Body of pancreas (tissue), 4 donors: ENCODE results near the gene PLCD3.

Source experiments
- POLR2A ChIP-seq, 3 donors: fragments of 450-650 bp; IDR thresholded peaks; one replicate each; pipeline ENCODE4 v1.6.1; 2016; ENCODE audit warnings: antibody characterized with exemption in 3 of 3, mild to moderate bottlenecking in 2 of 3
- TF ChIP-seq, protein P1 (sequence below), 7 experiments: fragments of 450-650 bp in 4 of 7; fragments of 200-600 bp in 3 of 7; sonication (generic) in 3 of 7; IDR thresholded peaks; one replicate each; pipeline ENCODE4 v1.5.1; 2016 to 2019; ENCODE audit warnings: antibody characterized with exemption in 7 of 7

DNA sequence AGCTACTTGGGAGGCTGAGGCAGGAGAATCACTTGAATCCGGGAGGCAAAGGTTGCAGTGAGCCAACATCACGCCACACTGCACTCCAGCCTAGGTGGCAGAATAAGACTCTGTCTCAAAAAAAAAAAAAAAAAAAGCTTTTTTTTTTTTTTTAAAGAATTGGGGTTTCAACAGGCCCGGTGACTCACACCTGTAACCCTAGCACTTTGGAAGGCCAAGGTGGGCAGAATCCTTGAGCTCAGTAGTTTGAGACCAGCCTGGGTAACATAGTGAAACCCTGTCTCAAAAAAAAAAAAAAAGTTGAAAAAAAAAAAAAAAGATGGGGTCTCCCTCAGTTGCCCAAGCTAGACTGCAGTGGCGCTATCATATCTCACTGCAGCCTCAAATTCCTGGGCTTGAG, 22.7 kb upstream of the PLCD3 start:
- TF ChIP-seq, protein P1, sequence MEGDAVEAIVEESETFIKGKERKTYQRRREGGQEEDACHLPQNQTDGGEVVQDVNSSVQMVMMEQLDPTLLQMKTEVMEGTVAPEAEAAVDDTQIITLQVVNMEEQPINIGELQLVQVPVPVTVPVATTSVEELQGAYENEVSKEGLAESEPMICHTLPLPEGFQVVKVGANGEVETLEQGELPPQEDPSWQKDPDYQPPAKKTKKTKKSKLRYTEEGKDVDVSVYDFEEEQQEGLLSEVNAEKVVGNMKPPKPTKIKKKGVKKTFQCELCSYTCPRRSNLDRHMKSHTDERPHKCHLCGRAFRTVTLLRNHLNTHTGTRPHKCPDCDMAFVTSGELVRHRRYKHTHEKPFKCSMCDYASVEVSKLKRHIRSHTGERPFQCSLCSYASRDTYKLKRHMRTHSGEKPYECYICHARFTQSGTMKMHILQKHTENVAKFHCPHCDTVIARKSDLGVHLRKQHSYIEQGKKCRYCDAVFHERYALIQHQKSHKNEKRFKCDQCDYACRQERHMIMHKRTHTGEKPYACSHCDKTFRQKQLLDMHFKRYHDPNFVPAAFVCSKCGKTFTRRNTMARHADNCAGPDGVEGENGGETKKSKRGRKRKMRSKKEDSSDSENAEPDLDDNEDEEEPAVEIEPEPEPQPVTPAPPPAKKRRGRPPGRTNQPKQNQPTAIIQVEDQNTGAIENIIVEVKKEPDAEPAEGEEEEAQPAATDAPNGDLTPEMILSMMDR (IDR thresholded peaks at IDR 0.05) = no peak
- TF ChIP-seq POLR2A (IDR thresholded peaks at IDR 0.05) = no peak
